Spleen (tissue), 11 donors: ENCODE results near the gene PCGF2. TPM values are rescaled to one million over a fixed set of nuclear protein-coding genes. Genes with fewer than 3 reads are reported as not detected.

Experiments used
- DNase-seq: peaks from one replicate; pipeline ENCODE4 v3.0.0-alpha.2; 2020
- H3K27ac ChIP-seq, 8 donors: fragments of 200-600 bp; sonication (generic) in 7 of 8; 1 replicate in 4 of 8; 2 replicates in 4 of 8; pipeline versions ENCODE4 v1.5.0 to v1.8.0; 2016 to 2021; ENCODE audit warnings: inconsistent platforms in 4 of 8, mild to moderate bottlenecking in 4 of 8, moderate library complexity in 1 of 8
- H3K27me3 ChIP-seq, 7 donors: fragments of 200-600 bp; sonication (generic) in 6 of 7; replicated peaks in 1 of 7; 1 replicate in 4 of 7; 2 replicates in 3 of 7; pipeline versions ENCODE4 v1.5.0 to v1.8.0; 2016 to 2021; ENCODE audit warnings: inconsistent platforms in 3 of 7, mild to moderate bottlenecking in 1 of 7
- H3K36me3 ChIP-seq, 6 donors: fragments of 200-600 bp; sonication (generic) in 5 of 6; 1 replicate in 4 of 6; 2 replicates in 2 of 6; pipeline versions ENCODE4 v1.5.0 to v1.8.0; 2016 to 2021; ENCODE audit warnings: inconsistent platforms in 2 of 6
- H3K4me1 ChIP-seq, 6 donors: fragments of 200-600 bp; sonication (generic) in 5 of 6; 1 replicate in 3 of 6; 2 replicates in 3 of 6; pipeline versions ENCODE4 v1.5.0 to v1.8.0; 2016 to 2021; ENCODE audit warnings: inconsistent platforms in 3 of 6
- H3K4me3 ChIP-seq, 8 donors: fragments of 200-600 bp; sonication (generic) in 7 of 8; 1 replicate in 4 of 8; 2 replicates in 4 of 8; pipeline versions ENCODE4 v1.5.0 to v1.8.0; 2016 to 2021; ENCODE audit warnings: inconsistent platforms in 4 of 8, mild to moderate bottlenecking in 4 of 8, moderate library complexity in 2 of 8
- H3K9me3 ChIP-seq, 8 donors: fragments of 200-600 bp; sonication (generic) in 7 of 8; 1 replicate in 4 of 8; 2 replicates in 4 of 8; pipeline versions ENCODE4 v1.5.0 to v1.8.0; 2016 to 2021; ENCODE audit warnings: inconsistent platforms in 4 of 8
- CTCF ChIP-seq, 11 experiments: fragments of 200-600 bp in 7 of 11; fragments of 450-650 bp in 4 of 11; sonication (generic) in 4 of 11; IDR thresholded peaks in 8 of 11; conservative IDR thresholded peaks in 3 of 11; 1 replicate in 7 of 11; 2 replicates in 4 of 11; pipeline versions ENCODE4 v1.4.0 to v1.8.0; 2016 to 2021; ENCODE audit warnings: antibody characterized with exemption in 11 of 11, inconsistent platforms in 4 of 11, mild to moderate bottlenecking in 1 of 11
- POLR2A ChIP-seq, 3 donors: fragments of 450-650 bp; IDR thresholded peaks; one replicate each; pipeline ENCODE4 v1.5.1; 2017; ENCODE audit warnings: antibody characterized with exemption in 3 of 3, mild to moderate bottlenecking in 1 of 3
- POLR2AphosphoS5 ChIP-seq, 3 donors: sonication (generic); formaldehyde crosslinking; IDR thresholded peaks; one replicate each; pipeline ENCODE4 v1.5.1; 2017; ENCODE audit warnings: antibody characterized with exemption in 3 of 3
- WGBS, 5 donors: extraction: QIAGEN DNeasy Blood & Tissue Kit in 3 of 5; methylation state at CpG; one replicate each; pipeline versions ENCODE4 v1.1.5 to v1.1.7; 2013 to 2018; 5-methylcytosine and 5-hydroxymethylcytosine counted together
- intact Hi-C: fragments of 100-400 bp; cut with DNase I; formaldehyde crosslinking; loops from one replicate; pipeline ENCODE4 v1.15.0; 2023; ENCODE audit warnings: low total_unique reads
- polyA plus RNA-seq, 3 donors: library from polyadenylated mRNA; stranded (reverse); fragments of 200-250 nt; gene quantifications; one replicate each; pipeline ENCODE4 v1.2.1, GENCODE V29; 2013
- total RNA-seq, 7 donors: library from RNA; depleted of rRNA in 3 of 7; stranded (reverse); fragments of >200 nt in 3 of 7; fragmentation: NEBNext Ultra II Directional in 4 of 7; extraction: Animal tissue kit (Norgen Biotek cat#: 25700) in 4 of 7; gene quantifications; one replicate each; pipeline versions ENCODE4 v1.1.0 to v1.2.1, GENCODE V29; 2016 to 2021
- donor health status: healthy with polysubstance abuse.
- donor health status: DM: no; HTN: no; CAD: no; lungs with moderate emphysema.
- donor health status: DM: no; HTN: no; CAD: no.
- donor health status: Bipolar disorder and iron deficiency.
- donor health status: healthy.
- donor health status: DM: no; HTN: no; CAD: no.
- donor health status: DM: yes; HTN: yes; CAD: no.

Gene PCGF2
- total and polyA plus RNA-seq, 10 donors: 13.1 to 57.6 (median 25.7) TPM

- peak overlapping the region in 1 of 8 donors; percentile 24 for H3K27ac ChIP-seq
- intact Hi-C loops: no loop called here
- H3K9me3 ChIP-seq: no peaks in the 10 kb centered on the region
- no peaks in the 10 kb centered on the region for H3K27me3 ChIP-seq
- peaks cover 0 to 100% (median 96%) of the 10 kb centered on the region in 6 donors for H3K36me3 ChIP-seq
- no peak for DNase-seq
- H3K4me3 ChIP-seq: no peak overlapping the region
- peaks cover 0 to 5% (median 0%) of the 10 kb centered on the region in 6 donors for H3K4me1 ChIP-seq
- TF ChIP-seq CTCF (IDR thresholded peaks at IDR 0.05 in 8 of 11, conservative IDR thresholded peaks at IDR 0.05 in 3 of 11) (no peak), POLR2A (IDR thresholded peaks at IDR 0.05) (no peak), POLR2AphosphoS5 (IDR thresholded peaks at IDR 0.05) (no peak)
- WGBS, 5 donors: 81 to 93% (median 86%) methylated on average over 5 of the region's 5 CpGs
Observed at GRCh38 chr17:38766341-38766740, 18.2 kb upstream of the PCGF2 start.

GRCh38 chr17:38762231-38762630, 14.1 kb upstream of the PCGF2 start:
- Histone ChIP-seq H3K4me3 (no peak overlapping the region), H3K27me3 (no peaks in the 10 kb centered on the region), H3K36me3 (peaks cover 8 to 100% (median 98%) of the 10 kb centered on the region in 6 donors), H3K4me1 (peaks cover 0 to 14% (median 2%) of the 10 kb centered on the region in 6 donors), H3K27ac (no peak overlapping the region), H3K9me3 (no peaks in the 10 kb centered on the region)
- intact Hi-C loops: no loop called here
- 90 to 99% (median 94%) methylated on average over 3 of the region's 3 CpGs for WGBS, 5 donors
- no peak for DNase-seq
- TF ChIP-seq CTCF (IDR thresholded peaks at IDR 0.05 in 8 of 11, conservative IDR thresholded peaks at IDR 0.05 in 3 of 11) (no peak), POLR2AphosphoS5 (IDR thresholded peaks at IDR 0.05) (no peak)

GRCh38 chr17:38761612-38762011, 13.5 kb upstream of the PCGF2 start:
- peaks cover 9 to 100% (median 98%) of the 10 kb centered on the region in 6 donors for H3K36me3 ChIP-seq

More at GRCh38 chr17:38761612-38762011, 13.5 kb upstream of the PCGF2 start:
- TF ChIP-seq POLR2AphosphoS5 (IDR thresholded peaks at IDR 0.05) (no peak), POLR2A (IDR thresholded peaks at IDR 0.05) (no peak), CTCF (IDR thresholded peaks at IDR 0.05 in 8 of 11, conservative IDR thresholded peaks at IDR 0.05 in 3 of 11) (peak in 2 of 11 experiments; percentile 15 to 26)
- Histone ChIP-seq H3K27ac (no peak overlapping the region), H3K4me3 (no peak overlapping the region), H3K9me3 (no peaks in the 10 kb centered on the region), H3K27me3 (no peaks in the 10 kb centered on the region), H3K4me1 (peaks cover 0 to 17% (median 1%) of the 10 kb centered on the region in 6 donors)
- WGBS, 5 donors: 82 to 94% (median 84%) methylated on average over 4 of the region's 4 CpGs
- DNase-seq: peak; percentile 57
- intact Hi-C loops: no loop called here
